ENCODE measurements around the gene PILRA.
"Not testable (repeated sequence)": the region's sequence is repeated elsewhere in the genome, so short reads cannot be mapped to it uniquely, and the experiment has no call there.

Gene PILRA

DNA sequence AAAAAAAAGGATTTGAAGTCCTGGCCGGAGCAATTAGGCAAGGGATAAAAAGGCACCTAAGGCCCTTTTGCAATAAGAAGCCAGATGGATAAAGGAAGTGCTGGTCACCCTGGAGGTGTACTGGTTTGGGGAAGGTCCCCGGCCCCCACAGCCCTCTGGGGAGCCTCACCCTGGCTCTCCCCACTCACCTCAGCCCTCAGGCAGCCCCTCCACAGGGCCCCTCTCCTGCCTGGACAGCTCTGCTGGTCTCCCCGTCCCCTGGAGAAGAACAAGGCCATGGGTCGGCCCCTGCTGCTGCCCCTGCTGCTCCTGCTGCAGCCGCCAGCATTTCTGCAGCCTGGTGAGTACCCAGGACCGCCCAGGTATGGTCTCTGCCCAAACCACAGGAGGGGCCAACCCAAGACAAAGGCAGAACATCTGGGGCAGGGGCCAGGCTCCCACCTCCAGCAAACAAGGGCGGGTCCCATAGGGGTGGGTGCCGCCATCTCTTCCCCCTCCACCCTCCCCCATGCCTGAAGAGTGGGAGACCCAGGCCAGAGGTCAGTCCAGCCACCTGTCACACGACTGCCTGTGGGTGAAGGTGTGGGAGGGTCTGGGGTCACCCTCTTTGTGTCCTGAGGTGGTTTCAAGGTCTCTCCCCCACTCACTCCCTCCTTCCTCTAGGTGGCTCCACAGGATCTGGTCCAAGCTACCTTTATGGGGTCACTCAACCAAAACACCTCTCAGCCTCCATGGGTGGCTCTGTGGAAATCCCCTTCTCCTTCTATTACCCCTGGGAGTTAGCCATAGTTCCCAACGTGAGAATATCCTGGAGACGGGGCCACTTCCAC is 15.0 kb upstream of the PILRA start, which contains the start of gene PILRB:
Gene PILRB, plus strand, starts transcription at position 91 of the 830 bp plus-strand sequence. Its CDS starts 186 bp downstream, at position 277.
- no peak for DNase-seq

- DNase-seq, result no peak
Observed at GRCh38 chr7:100358857-100359212, 14.5 kb upstream of the PILRA start.

- no peak for DNase-seq
Observed at GRCh38 chr7:100360135-100360854, 13.0 kb upstream of the PILRA start.

DNA sequence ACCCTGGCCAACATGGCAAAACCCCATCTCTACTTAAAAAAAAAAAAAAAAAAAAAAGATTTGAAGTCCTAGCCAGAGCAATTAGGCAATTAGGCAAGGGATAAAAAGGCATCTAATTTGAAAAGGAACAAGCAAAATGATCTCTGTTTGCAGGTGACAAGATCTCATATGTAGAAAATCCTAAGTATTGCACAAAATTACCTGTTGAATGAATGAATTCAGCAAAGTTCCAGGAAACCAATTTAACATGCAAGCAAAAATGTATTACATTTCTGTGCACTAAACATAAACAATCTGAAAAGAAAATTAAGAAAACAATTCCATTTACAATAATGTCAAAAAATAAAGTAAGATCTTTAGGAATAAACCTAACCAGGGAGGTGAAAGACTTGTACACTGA is 10.2 kb upstream of the PILRA start:
- DNase-seq, result no peak

- not testable (repeated sequence) for DNase-seq
Observed at GRCh38 chr7:100363797-100364196, 9.5 kb upstream of the PILRA start.

DNA sequence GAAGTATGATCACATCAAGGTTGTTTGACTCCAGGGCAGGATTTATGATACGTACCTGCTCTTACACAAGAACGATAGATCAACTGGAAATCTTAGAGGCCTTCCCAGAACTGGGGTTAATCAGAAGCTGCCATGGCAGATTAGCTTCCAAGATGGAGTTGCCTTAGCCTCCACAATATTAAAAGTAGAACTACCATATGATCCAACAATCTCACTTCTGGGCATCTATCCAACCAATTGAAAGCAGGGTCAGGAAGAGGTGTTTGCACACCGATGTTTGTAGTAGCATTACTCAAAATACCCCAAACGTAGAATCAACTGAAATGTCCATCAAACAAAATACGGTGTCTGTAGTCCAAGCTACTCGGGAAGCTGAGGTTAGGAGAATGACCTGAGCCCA is 8.8 kb upstream of the PILRA start:
- no peak for DNase-seq

GRCh38 chr7:100365998-100366367 is 7.3 kb upstream of the PILRA start:
- not testable (repeated sequence) for DNase-seq

DNA sequence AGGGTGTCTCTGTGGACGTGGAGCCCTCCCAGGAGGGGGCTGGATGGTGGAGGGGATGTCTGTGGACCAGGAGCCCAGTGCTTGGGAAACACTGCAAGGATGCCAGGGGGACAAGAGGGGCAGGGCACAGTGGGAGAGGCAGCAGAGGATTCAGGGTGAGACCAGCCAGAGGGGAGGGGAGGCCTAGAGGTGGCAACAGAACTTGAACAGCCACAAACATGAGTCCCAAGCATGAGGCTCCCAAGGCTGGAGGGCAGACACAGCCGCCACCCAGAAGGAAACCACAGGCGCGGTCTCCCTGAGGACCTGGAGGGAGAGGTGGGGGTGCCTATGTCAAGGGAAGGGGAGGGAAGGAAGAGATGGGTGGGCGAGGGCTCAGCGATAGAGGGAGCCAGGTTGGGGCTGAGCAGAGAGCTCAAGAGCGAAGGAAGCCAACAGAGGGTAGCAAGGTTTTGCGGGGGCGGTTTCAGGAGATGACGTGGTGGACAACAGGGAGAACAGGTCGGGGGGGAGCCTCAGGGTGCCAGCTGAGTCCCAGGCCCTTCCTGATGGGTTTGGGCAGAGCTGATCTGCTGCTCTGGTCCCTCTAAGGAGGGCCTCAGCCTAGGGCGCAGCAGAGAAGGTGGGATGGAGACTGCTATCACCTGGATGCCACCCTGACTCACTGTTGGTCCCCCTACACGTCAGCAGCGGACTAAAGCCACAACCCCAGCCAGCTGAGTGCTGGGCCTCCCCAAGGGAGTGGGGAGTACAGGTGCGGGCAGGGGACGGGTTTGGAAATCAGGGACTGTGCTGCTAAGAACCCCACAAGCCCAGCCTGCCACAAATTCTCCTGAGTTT is 6.7 kb upstream of the PILRA start:
- DNase-seq, result no peak

DNA sequence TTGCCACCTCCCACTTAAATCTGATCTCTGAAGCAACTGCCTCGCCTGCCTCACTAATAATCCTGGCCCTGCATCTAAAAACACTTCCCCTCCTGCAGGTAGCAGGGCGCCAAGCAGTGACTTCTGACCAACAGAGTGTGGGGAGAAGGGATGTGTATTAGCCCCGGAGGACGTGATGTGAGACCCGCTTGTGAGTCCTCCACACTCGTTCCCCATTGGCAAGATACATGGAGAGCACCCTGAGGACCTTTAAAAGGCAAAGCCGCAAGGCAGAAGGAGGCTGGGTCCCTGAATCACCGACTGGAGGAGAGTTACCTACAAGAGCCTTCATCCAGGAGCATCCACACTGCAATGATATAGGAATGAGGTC is 6.1 kb upstream of the PILRA start:
- no peak for DNase-seq

- no peak for DNase-seq
Observed at GRCh38 chr7:100367676-100368613, 5.3 kb upstream of the PILRA start.

DNA sequence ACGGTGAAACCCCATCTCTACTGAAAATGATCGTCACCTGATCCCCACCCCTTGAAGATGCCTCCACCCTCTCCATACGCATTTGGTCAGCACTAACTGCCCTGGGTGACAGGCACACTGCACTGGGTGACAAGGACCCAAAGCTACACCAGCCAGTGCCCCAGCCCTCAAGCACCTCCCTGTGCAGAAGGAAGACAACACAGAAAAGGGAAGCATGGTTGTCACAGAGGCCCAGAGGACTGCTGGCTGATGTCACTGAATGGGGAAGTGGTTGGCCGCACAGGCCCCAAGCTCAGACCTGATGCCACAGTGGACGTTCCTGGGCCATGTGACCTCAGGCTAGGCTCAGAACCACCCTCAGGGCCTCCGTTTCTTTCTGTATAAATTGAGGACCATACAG is 4.2 kb upstream of the PILRA start:
- no peak for DNase-seq

GRCh38 chr7:100370303-100370702 is 3.0 kb upstream of the PILRA start:
- DNase-seq, result no peak

DNA sequence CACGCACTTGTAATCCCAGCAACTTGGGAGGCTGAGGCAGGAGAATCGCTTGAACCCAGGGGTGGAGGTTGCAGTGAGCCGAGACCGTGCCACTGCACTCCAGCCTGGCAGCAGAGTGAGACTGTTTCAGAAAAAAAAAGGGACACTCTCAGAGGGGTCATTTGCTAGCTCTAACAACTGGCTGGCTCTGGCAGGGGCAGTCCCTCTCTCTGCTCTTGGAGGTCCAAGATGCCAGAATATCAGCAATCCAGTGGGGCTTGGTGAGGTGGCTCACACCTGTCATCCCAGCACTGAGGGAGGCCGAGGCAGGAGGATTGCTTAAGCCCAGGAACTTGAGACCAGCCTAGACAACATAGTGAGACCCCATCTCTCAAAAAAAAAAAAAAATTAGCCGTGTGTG is 2.5 kb upstream of the PILRA start:
- DNase-seq, result no peak

- DNase-seq, result no peak
Observed at GRCh38 chr7:100371561-100372171, 1.6 kb upstream of the PILRA start.

DNA sequence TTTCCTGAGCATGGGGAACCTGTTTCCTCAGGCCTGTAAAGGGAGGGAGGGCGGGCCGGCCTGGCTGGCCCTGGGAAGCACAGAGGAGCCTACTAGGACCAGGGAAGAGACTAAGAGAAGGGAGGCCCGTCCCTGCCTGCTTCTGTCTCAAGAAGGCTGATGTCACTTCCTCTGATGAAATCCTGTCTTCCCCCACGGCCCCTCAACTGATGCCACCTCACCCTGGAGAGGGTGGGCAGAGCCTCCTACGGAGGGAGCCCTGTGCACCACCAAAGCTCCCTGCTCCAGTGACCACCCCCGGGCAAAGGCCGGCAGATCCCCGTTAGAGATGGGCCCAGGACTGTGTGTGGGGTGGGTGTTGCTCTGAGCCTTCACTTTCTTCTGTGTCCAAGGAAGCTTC is 1.0 kb upstream of the PILRA start:
- DNase-seq, result no peak

GRCh38 chr7:100372694-100373093 is 593 bp upstream of the PILRA start:
- DNase-seq, result no peak

- not testable (repeated sequence) for DNase-seq
Observed at GRCh38 chr7:100373870-100374598, 747 bp downstream of the PILRA start.

- DNase-seq, result no peak
Observed at GRCh38 chr7:100374601-100375000, 1.3 kb downstream of the PILRA start.

- DNase-seq, result no peak
Observed at GRCh38 chr7:100376066-100376465, 2.8 kb downstream of the PILRA start.

DNA sequence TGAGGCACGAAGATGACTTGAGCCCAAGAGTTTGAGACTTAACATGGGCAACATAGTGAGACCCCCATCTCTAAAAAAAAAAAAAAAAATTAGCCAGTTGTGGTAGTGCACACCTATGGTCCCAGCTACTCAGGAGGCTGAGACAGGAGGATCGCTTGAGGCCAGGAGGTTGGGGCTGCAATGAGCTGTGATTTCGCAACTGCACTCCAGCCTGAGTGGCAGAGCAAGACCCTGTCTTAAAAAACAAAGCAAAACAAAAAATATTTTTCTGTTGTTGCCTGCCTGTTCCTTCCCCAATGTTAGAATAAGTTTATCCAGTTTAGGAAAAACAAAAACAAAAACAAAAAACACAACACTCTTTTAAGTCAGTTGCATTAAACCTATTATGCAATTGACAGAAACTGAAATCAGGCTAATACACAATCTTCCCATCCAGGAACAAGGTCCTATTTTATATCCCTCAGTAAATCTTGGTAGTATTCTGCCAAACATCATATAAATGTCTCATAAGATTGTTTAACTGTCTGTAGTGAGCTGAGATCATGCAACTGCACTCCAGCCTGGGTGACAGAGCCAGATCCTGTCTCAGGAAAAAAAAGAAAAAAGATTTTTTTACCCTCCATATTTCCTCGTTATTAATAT is 4.9 kb downstream of the PILRA start:
- DNase-seq, result no peak

- no peak for DNase-seq
Observed at GRCh38 chr7:100380196-100380595, 6.9 kb downstream of the PILRA start.
